Adrenal gland (tissue), 5 donors: Measurements from ENCODE around the gene KRT79.

ENCODE experiments used
- POLR2A ChIP-seq, 2 donors: fragments of 450-650 bp; IDR thresholded peaks; one replicate each; pipeline ENCODE4 v1.6.1; 2017; ENCODE audit warnings: antibody characterized with exemption in 2 of 2, mild to moderate bottlenecking in 2 of 2, moderate library complexity in 1 of 2
- TF ChIP-seq, protein P1 (sequence below), 6 experiments: fragments of 450-650 bp in 4 of 6; fragments of 200-600 bp in 2 of 6; sonication (generic) in 1 of 6; IDR thresholded peaks; 1 replicate in 5 of 6; 2 replicates in 1 of 6; pipeline versions ENCODE4 v1.5.1 to v1.8.0; 2016 to 2021; ENCODE audit warnings: antibody characterized with exemption in 6 of 6, mild to moderate bottlenecking in 2 of 6, moderate library complexity in 1 of 6
- donor health status: DM: no; HTN: no; CAD: no.

DNA sequence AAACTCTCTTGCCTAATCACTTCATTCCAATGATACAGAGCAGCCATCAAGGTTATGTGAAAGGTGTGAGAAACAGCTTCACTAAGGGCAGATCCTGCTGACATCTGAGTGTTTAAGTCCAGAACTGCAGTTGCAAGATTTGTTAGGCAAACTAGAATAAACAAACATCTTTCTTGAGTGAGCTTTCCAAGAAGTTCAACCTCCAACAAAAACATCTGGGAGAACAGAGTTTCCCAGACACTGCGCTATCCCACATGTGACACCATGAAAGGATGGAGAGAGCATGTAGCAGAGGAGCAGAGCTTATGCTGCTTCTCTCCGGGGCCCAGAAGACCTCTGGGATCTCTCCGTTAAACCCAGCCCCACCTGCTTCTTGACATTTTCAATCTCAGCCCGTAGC lies 62.6 kb downstream of the KRT79 start:
- TF ChIP-seq, protein P1, sequence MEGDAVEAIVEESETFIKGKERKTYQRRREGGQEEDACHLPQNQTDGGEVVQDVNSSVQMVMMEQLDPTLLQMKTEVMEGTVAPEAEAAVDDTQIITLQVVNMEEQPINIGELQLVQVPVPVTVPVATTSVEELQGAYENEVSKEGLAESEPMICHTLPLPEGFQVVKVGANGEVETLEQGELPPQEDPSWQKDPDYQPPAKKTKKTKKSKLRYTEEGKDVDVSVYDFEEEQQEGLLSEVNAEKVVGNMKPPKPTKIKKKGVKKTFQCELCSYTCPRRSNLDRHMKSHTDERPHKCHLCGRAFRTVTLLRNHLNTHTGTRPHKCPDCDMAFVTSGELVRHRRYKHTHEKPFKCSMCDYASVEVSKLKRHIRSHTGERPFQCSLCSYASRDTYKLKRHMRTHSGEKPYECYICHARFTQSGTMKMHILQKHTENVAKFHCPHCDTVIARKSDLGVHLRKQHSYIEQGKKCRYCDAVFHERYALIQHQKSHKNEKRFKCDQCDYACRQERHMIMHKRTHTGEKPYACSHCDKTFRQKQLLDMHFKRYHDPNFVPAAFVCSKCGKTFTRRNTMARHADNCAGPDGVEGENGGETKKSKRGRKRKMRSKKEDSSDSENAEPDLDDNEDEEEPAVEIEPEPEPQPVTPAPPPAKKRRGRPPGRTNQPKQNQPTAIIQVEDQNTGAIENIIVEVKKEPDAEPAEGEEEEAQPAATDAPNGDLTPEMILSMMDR (IDR thresholded peaks at IDR 0.05): no peak
- TF ChIP-seq POLR2A (IDR thresholded peaks at IDR 0.05): no peak
